Heart right ventricle (tissue), 16 donors: ENCODE results near the gene TSPO. TPM values are rescaled to one million over a fixed set of nuclear protein-coding genes. Genes with fewer than 3 reads are reported as not detected.

ENCODE experiments used
- ATAC-seq, 8 donors: fragments of 200-7000 bp; cut with Tn5 transposase; one replicate each; pipeline ENCODE4 v1.9.1; 2020; ENCODE audit warnings: mild to moderate bottlenecking in 8 of 8, moderate library complexity in 8 of 8, moderate number of reproducible peaks in 1 of 8
- DNase-seq, 2 donors: peaks; one replicate each; pipeline ENCODE4 v3.0.0-alpha.2; 2020
- H3K27ac ChIP-seq, 10 donors: fragments of 200-600 bp; sonication (generic) in 2 of 10; one replicate each; pipeline versions ENCODE4 v1.5.0 to v1.8.0; 2020 to 2022; ENCODE audit warnings: mild to moderate bottlenecking in 3 of 10
- H3K27me3 ChIP-seq, 7 donors: fragments of 200-600 bp; one replicate each; pipeline ENCODE4 v1.8.0; 2021 to 2022; ENCODE audit warnings: mild to moderate bottlenecking in 2 of 7
- H3K36me3 ChIP-seq, 9 donors: fragments of 200-600 bp; sonication (generic) in 1 of 9; one replicate each; pipeline versions ENCODE4 v1.5.0 to v1.8.0; 2020 to 2022; ENCODE audit warnings: mild to moderate bottlenecking in 2 of 9
- H3K4me1 ChIP-seq, 9 donors: fragments of 200-600 bp; sonication (generic) in 1 of 9; one replicate each; pipeline versions ENCODE4 v1.5.0 to v1.8.0; 2020 to 2022; ENCODE audit warnings: mild to moderate bottlenecking in 4 of 9
- H3K4me3 ChIP-seq, 10 donors: fragments of 200-600 bp; sonication (generic) in 2 of 10; one replicate each; pipeline versions ENCODE4 v1.5.0 to v1.8.0; 2020 to 2022; ENCODE audit warnings: mild to moderate bottlenecking in 7 of 10, moderate library complexity in 2 of 10
- H3K9me3 ChIP-seq, 11 donors: fragments of 200-600 bp in 10 of 11; sonication (generic) in 2 of 11; one replicate each; pipeline versions ENCODE4 v1.5.0 to v1.8.0; 2013 to 2022; ENCODE audit warnings: mild to moderate bottlenecking in 2 of 11, control low read depth in 1 of 11, moderate library complexity in 1 of 11
- CTCF ChIP-seq, 9 donors: fragments of 200-600 bp; sonication (generic) in 2 of 9; IDR thresholded peaks; one replicate each; pipeline versions ENCODE4 v1.5.0 to v1.8.0; 2021 to 2022; ENCODE audit warnings: antibody characterized with exemption in 9 of 9, mild to moderate bottlenecking in 5 of 9, moderate library complexity in 1 of 9
- WGBS, 2 donors: extraction: QIAGEN DNeasy Blood & Tissue Kit; methylation state at CpG; one replicate each; pipeline ENCODE4 v1.1.7; 2013; ENCODE audit warnings: inconsistent platforms in 1 of 2; 5-methylcytosine and 5-hydroxymethylcytosine counted together
- intact Hi-C, 10 donors: fragments of 100-400 bp; cut with DNase I; formaldehyde crosslinking; loops; one replicate each; pipeline versions ENCODE4 v1.11.1 to v1.14.2; 2022
- polyA plus RNA-seq, 2 donors: library from polyadenylated mRNA; stranded (reverse); fragments of 200-250 nt; gene quantifications; one replicate each; pipeline ENCODE4 v1.2.3, GENCODE V29; 2013
- total RNA-seq, 10 donors: library from RNA; stranded (reverse); fragmentation: NEBNext Ultra II Directional in 3 of 10; extraction: Animal tissue kit (Norgen Biotek cat#: 25700) in 3 of 10; gene quantifications; one replicate each; pipeline versions ENCODE4 v1.2.1 to v1.2.4, GENCODE V29; 2021 to 2023
- donor health status: Arrhythmogenic right ventricular cardiomyopathy.
- donor health status: ischemic (EF 13 %, LVEDD 7.1; RV severe dilation, severe dysfunction).
- donor health status: healthy with polysubstance abuse.
- donor health status: DM: no; HTN: yes; CAD: no.
- donor health status: DM: no; HTN: no; CAD: no.
- donor health status: ischemic (EF 25% LVEDD 6.9; RV normal size, moderate dysfunction).
- donor health status: ischemic (EF 25% LVEDD 5.7; RV mildly dilated, moderate dysfunction).
- donor health status: healthy.
- donor health status: DM: yes; HTN: yes; CAD: no.
- donor health status: Ischemic cardiomyopathy.
- donor health status: ischemic (EF 35%, LVEDD 5.7; RV mildly dilated, moderate dysfunction).
- donor health status: nonischemic (EF 11% LVEDD 7.7; RV severe dilation, severe dysfunction).
- donor health status: DM: yes; HTN: yes; CAD: no.
- donor health status: PGD.
- donor health status: ischemic (EF 29% LVEDD 5.4; RV normal size, mild dysfunction).
- donor health status: nonischemic (EF 23%, LVEDD 6.1; RV moderate dilation, normal function).

The TSPO gene
- total and polyA plus RNA-seq, 12 donors, result 84.7 to 258 (median 102) TPM

GRCh38 chr22:43129426-43130425 is 21.6 kb upstream of the TSPO start:
- H3K36me3 ChIP-seq, result peaks cover 0 to 40% (median 4%) of the 10 kb centered on the region in 9 donors
- 70 to 78% methylated on average over 16 of the region's 16 CpGs for WGBS, 2 donors
- no peak for TF ChIP-seq CTCF (IDR thresholded peaks at IDR 0.05)
- no peak overlapping the region for H3K4me3 ChIP-seq
- peaks cover 0 to 40% (median 14%) of the 10 kb centered on the region in 9 donors for H3K4me1 ChIP-seq
- no peaks in the 10 kb centered on the region for H3K9me3 ChIP-seq
- intact Hi-C loops, result loop anchor here in 1 of 10 donors (5.0 kb wide), 1 partner anchor 1847 kb away; no protein-coding TSS in a partner anchor
- H3K27ac ChIP-seq, result no peak overlapping the region
- ATAC-seq, result no peak
- DNase-seq, result no peak
- no peaks in the 10 kb centered on the region for H3K27me3 ChIP-seq

- DNase-seq (peak; percentile 39 to 47), ATAC-seq (peak; percentile 35 to 65 (median 59))
- Histone ChIP-seq H3K36me3 (peaks cover 0 to 62% (median 8%) of the 10 kb centered on the region in 9 donors), H3K9me3 (no peaks in the 10 kb centered on the region), H3K4me1 (peaks cover 0 to 45% (median 24%) of the 10 kb centered on the region in 9 donors), H3K27ac (peak overlapping the region in 6 of 10 donors; percentile 23 to 62 (median 42)), H3K27me3 (no peaks in the 10 kb centered on the region), H3K4me3 (no peak overlapping the region)
- 56 to 65% methylated on average over 17 of the region's 17 CpGs for WGBS, 2 donors
- TF ChIP-seq CTCF (IDR thresholded peaks at IDR 0.05), result no peak
- intact Hi-C loops, result loop anchor here in 1 of 10 donors (5.0 kb wide), 1 partner anchor 1850 kb away; no protein-coding TSS in a partner anchor
These were observed 19.4 kb upstream of the TSPO start for GRCh38 chr22:43131773-43132501.

DNA sequence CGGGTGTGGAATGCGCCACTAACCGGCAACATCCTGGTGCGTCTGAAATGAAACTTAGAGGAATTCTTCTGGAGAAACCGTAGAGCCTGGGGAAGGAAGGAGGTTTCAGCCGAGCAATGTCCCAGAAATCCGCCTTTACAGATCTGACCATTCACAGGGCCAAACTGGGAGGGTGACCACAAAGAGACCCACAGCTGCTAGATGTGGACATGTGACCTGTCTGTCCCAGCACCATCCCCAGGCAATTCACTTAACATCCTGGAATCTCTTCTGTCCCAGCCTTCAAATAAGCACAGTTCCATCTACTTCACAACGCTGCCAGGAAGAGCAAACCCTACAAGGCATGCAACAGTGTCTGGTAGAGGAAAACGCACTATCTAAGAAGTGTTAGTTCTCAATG is 18.0 kb upstream of the TSPO start:
- no peaks in the 10 kb centered on the region for H3K27me3 ChIP-seq
- H3K36me3 ChIP-seq, result peaks cover 0 to 77% (median 16%) of the 10 kb centered on the region in 9 donors
- no peaks in the 10 kb centered on the region for H3K9me3 ChIP-seq
- TF ChIP-seq CTCF (IDR thresholded peaks at IDR 0.05), result no peak
- H3K4me1 ChIP-seq, result peaks cover 0 to 43% (median 28%) of the 10 kb centered on the region in 9 donors
- no peak for ATAC-seq
- intact Hi-C loops, result loop anchor here in 1 of 10 donors (5.0 kb wide), 1 partner anchor 1851 kb away; no protein-coding TSS in a partner anchor
- H3K4me3 ChIP-seq, result no peak overlapping the region
- WGBS, 2 donors, result 86 to 93% methylated on average over 9 of the region's 9 CpGs
- no peak overlapping the region for H3K27ac ChIP-seq
- DNase-seq, result no peak

DNA sequence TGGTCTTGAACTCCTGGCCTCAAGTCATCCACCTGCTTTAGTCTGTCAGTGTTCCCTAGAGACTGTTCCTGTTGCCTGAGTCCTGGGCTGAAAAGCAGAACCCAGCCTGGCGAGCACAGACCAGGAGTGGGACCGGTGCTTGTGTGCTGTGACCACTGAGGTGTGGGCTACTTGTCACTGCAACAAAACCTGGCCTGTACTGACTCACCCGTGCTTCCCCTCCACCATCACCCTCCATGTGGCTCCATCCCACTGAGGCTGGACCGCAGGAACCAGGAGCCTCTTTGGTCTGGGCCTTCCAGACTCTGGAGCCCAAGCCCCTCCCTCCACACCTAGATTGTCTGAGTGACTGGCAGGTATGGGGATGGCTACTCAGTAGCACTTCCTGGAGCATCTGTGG is 16.8 kb upstream of the TSPO start:
- intact Hi-C loops, result loop anchor here in 1 of 10 donors (5.0 kb wide), 1 partner anchor 1852 kb away; no protein-coding TSS in a partner anchor
- H3K27ac ChIP-seq, result no peak overlapping the region
- no peaks in the 10 kb centered on the region for H3K9me3 ChIP-seq
- H3K36me3 ChIP-seq, result peaks cover 0 to 89% (median 25%) of the 10 kb centered on the region in 9 donors
- WGBS, 2 donors, result 97 to 100% methylated on average over 4 of the region's 4 CpGs
- H3K4me3 ChIP-seq, result no peak overlapping the region
- no peak for DNase-seq
- peaks cover 0 to 37% (median 28%) of the 10 kb centered on the region in 9 donors for H3K4me1 ChIP-seq
- no peaks in the 10 kb centered on the region for H3K27me3 ChIP-seq
- ATAC-seq, result no peak
- no peak for TF ChIP-seq CTCF (IDR thresholded peaks at IDR 0.05)
